GM18511 (cell line): Measurements from ENCODE around the gene TYSND1.
"Not testable (repeated sequence)": the region's sequence is repeated elsewhere in the genome, so short reads cannot be mapped to it uniquely, and the experiment has no call there.

Experiments
- ATAC-seq: cut with Tn5 transposase; IDR thresholded peaks from one replicate; pipeline ENCODE4 v1.9.1; 2021; ENCODE audit warnings: mild to moderate bottlenecking, moderate library complexity; ENCODE audit not compliant: unreplicated experiment

TYSND1 gene

GRCh38 chr10:70135684-70136083 is 10.8 kb downstream of the TYSND1 start:
- no peak for ATAC-seq

GRCh38 chr10:70135046-70135445 is 11.5 kb downstream of the TYSND1 start:
- no peak for ATAC-seq

GRCh38 chr10:70132098-70133029 is 14.1 kb downstream of the TYSND1 start, which contains the start of gene AIFM2:
Gene AIFM2 (minus strand): TSS chr10:70132825. CDS start chr10:70124084, 8,741 bp downstream.
- ATAC-seq = peak; percentile 77

GRCh38 chr10:70131560-70131937 is 15.0 kb downstream of the TYSND1 start:
- ATAC-seq = no peak

GRCh38 chr10:70130878-70131559 is 15.5 kb downstream of the TYSND1 start:
- ATAC-seq = no peak

GRCh38 chr10:70126700-70127395 is 19.7 kb downstream of the TYSND1 start:
- ATAC-seq = no peak

- peak; percentile 67 for ATAC-seq
Measured at GRCh38 chr10:70125918-70126552, 20.5 kb downstream of the TYSND1 start.

- ATAC-seq = no peak
Measured at GRCh38 chr10:70124918-70125317, 21.6 kb downstream of the TYSND1 start.

GRCh38 chr10:70124415-70124814 is 22.1 kb downstream of the TYSND1 start:
- no peak for ATAC-seq

- no peak for ATAC-seq
Measured at GRCh38 chr10:70123817-70124216, 22.7 kb downstream of the TYSND1 start.

GRCh38 chr10:70123166-70123565 is 23.3 kb downstream of the TYSND1 start:
- ATAC-seq = not testable (repeated sequence)

GRCh38 chr10:70122742-70123141 is 23.8 kb downstream of the TYSND1 start:
- ATAC-seq = no peak

- ATAC-seq = no peak
Measured at GRCh38 chr10:70121281-70121949, 25.1 kb downstream of the TYSND1 start.

- ATAC-seq = no peak
Measured at GRCh38 chr10:70120417-70120816, 26.1 kb downstream of the TYSND1 start.

- ATAC-seq = no peak
Measured at GRCh38 chr10:70119623-70120022, 26.9 kb downstream of the TYSND1 start.

GRCh38 chr10:70119197-70119596 is 27.3 kb downstream of the TYSND1 start:
- ATAC-seq = no peak

- ATAC-seq = no peak
Measured at GRCh38 chr10:70118196-70118595, 28.3 kb downstream of the TYSND1 start.

GRCh38 chr10:70117646-70118045 is 28.9 kb downstream of the TYSND1 start:
- ATAC-seq = no peak

GRCh38 chr10:70115948-70116682 is 30.4 kb downstream of the TYSND1 start:
- ATAC-seq = no peak

GRCh38 chr10:70114902-70115301 is 31.6 kb downstream of the TYSND1 start:
- ATAC-seq = no peak
